NCI-H510A (cell line): ENCODE data around the gene PAX1.

Experiments
- DNase-seq: peaks from one replicate; lab custom pipeline; 2025; lab: John Stamatoyannopoulos, UW

PAX1 gene

GRCh38 chr20:21703717-21704407 lies 1.6 kb upstream of the PAX1 start:
- no peak for DNase-seq

DNA sequence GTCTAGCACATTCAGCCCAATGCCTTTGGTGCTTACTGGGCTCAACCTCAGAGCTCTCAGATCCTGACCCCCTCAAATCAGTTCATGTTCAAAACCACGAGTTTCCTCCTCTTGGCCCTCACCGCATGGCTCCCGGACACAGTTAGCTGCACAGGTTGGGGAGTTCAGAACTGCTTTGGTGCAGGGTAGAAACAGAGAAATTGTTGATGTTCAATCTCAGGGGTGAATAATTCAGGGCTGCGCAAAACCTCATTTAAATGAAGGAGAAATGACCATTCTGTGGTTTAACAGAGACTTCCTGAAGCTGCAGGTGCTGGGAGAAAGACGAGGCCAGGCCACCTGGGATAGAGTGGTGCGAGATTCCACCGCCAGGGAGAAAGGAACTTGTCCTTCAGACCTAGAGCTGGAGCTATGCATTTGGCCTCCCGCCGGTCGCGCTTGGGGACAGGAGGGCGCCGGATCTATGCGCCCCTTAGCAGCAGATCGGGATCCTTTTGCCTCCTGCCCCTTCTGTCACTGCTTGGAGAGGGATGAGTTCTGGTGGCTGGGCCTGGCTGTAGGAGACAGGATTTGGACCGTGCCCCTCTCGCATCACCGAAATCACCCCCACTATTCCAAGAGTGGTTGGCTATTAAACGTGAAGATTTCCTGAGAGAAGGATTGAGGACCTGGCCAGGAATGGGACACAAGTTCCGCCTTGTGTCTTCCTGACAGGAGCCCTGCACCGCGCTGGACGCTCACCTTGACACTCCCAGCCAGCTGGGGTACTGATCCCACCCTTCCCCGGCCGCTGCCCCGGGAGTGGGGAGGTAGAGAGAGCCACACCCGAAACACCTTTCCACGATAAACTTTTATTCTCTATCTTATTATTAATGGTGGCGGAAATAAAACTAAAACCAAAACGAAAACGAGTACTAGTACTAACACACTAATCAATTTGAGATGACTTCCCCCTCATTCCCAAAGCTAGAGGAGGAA lies 767 bp upstream of the PAX1 start:
- no peak for DNase-seq

- DNase-seq, result no peak
These were observed 1.1 kb downstream of the PAX1 start for GRCh38 chr20:21706261-21707195.

DNA sequence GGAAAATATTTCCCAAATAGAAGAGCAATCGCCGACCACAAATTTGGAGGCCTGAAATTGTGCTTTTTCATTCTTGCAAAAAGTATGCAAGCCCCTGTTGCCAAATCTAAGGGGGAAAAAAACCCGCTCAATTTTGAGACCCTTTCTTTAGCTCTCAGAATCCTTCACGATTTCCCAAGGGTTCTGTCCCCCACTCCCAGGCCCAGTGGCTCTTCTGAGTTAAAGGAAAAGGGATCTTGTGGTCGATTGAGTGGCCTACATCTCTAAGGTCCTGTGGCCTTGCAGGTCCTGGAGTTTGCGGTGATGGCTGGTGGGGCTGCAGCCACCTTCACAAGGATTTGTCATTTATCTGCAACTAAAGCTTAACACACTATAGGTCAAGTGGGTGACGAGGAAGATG lies 1.8 kb downstream of the PAX1 start:
- no peak for DNase-seq

GRCh38 chr20:21707999-21708737 lies 2.7 kb downstream of the PAX1 start:
- DNase-seq, result no peak

DNA sequence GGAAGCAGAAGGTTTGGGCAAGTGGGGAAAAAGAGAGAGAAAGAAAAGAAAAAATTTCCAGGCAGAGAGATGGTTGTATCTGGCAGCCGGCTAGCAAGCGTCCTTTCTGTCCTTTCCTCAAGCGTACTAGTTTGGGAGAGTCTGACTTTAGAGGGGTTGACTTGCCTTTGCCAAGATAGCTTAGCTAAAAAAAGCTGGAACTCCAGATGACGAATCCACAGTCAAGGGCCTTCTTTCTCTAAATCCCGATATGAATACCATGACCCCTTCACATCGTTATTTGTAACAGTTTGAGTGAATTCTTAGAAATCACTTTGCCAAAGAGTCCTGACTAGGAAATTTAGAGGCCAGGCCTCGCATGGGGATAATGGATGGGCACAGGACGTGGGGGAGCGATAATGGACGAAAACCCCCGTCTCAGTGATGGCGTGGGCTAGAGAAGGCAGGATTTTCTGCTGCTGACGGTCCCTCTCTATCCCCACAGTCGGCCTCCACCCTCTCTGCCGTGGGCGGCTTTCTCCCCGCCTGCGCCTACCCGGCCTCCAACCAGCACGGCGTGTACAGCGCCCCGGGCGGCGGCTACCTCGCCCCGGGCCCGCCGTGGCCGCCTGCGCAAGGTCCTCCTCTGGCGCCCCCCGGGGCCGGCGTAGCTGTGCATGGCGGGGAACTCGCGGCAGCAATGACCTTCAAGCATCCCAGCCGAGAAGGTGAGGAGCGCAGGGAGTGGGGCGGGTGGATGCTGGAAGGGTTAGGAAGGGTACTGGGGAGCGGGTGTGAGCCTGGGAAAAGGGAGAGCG lies 3.5 kb downstream of the PAX1 start:
- DNase-seq, result no peak

DNA sequence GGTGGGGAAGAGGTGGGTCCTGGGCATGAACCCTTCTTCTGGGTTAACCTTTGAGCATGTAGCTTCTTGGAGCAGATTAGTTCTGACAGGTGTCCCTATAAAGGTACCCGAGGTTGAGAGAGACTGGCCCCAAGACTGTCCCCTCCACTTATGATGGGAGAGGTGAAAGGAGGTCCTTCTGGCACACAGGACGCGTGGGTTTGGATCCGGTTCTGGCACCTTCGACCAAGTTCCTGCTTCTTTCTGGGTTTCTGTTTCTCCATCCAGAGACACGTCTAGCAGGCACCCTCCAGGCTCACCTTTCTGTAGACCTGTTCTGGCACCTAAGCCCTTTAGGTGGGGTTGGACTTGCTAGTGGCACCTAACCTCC lies 4.1 kb downstream of the PAX1 start:
- no peak for DNase-seq

DNA sequence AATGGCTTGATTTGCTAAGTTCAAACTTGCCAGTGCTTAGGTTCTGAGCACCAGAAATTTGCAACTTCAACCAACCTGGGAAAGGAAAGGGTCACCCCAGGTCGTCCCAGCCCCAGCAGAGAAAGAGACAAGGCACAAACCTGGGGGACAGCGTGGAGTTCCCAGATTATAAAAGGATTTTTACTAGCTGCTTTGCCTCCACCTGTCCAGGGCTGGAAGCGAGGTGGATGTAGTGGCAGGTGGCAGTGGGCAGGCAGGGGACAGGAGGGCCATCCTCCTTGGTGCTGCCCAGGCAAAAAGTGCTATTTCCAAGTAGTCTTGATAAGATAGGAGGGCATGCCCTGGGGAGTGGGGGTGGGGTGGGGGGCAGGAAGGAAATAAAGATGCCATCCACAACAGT lies 4.9 kb downstream of the PAX1 start:
- no peak for DNase-seq

- no peak for DNase-seq
These were observed 5.5 kb downstream of the PAX1 start for GRCh38 chr20:21710863-21711431.

DNA sequence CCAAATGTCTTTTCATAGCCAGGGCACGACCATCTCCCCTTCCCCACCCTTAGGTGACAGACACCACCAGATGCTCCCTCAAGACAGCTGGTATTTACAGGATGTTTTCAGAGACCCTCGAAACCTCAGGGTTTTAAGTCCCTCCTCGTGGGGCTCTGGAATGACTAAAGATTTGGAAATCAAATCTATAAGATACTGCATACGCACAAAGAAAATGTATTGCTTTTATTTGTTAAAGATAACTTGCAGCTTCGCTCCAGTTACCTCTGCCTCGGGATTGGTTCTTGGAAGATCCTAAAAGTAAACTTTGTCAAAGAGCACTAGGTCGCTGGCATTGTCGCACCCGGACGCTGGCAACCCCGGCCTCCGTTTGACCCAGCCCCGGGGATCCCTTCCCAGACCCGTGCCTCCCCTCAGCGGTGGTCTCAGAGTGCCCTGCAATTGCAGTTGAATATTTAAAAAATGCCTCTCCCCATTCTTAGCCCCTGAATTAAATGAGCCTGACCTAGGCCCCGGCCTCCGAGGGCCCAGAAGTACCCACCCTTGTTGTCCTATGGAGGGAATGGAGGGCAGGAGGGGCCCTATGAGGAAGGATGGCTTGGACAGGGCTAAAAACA lies 7.1 kb downstream of the PAX1 start:
- no peak for DNase-seq

DNA sequence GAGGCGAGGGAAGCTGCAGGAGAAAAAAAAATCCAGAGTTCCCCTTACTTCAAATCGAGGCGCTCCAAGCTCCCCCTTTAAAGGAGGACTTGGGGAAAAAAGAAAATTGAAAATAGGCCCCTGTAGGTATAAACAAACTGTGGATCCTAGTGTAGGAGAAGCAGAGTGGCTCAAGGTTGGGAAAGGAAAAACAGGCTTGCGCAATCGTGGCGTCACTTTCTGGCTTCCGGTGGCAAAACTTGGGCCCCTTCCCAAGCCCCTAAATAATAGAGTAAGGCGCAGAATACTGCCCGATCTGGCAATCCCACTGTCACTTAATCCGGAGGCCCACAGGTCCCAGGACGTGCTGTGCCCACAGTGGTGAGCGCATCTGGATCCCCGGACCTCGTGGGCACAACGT lies 8.0 kb downstream of the PAX1 start:
- no peak for DNase-seq

- no peak for DNase-seq
These were observed 8.4 kb downstream of the PAX1 start for GRCh38 chr20:21713901-21714296.

GRCh38 chr20:21714297-21715192 lies 9.1 kb downstream of the PAX1 start:
- no peak for DNase-seq

GRCh38 chr20:21715193-21715881 lies 9.9 kb downstream of the PAX1 start:
- DNase-seq, result no peak

- DNase-seq, result no peak
These were observed 14.2 kb downstream of the PAX1 start for GRCh38 chr20:21719592-21720214.

DNA sequence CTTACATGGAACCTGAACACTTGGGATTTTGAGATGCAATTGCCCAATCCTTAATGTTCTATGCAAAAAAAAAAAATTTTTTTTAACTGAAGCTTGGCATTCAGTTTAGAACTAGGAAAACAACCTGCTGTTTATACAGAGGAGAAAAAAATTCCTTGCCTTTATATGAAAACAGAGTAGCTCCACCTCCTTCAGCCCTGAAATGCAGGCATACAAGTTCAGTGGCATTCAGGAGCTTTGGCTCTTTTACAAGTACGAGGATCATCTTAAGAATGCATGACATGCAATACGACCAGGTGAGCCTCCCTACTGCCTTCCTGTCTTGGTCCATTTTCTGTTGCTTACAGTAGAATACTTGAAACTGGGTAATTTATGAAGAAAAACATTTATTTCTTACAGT lies 20.4 kb downstream of the PAX1 start:
- DNase-seq, result no peak

DNA sequence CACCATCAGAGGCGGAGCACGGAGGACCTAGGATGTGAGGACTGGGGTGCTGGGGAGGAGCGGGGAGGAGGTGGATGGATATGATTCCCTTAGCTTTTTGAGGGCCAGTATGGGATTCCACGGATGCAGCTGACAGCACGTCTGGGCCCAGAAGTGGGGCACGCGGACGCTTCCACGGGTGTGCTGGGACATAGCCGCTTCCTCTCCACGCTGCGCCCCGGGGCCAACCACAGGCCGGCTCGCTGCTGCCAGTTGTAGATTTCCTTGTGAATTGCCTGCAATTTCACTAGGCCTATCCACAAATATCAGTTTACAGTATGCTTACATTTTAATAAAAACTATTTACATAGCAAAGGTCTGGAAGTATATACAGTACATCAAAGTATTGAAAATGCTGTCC lies 23.9 kb downstream of the PAX1 start:
- DNase-seq, result no peak

GRCh38 chr20:21739161-21739560 lies 33.7 kb downstream of the PAX1 start:
- no peak for DNase-seq
